Osteocyte (in vitro differentiated cells): ENCODE data around the gene SAMSN1. TPM values are rescaled to one million over a fixed set of nuclear protein-coding genes. Genes with fewer than 3 reads are reported as not detected.
"Not testable (repeated sequence)": the region's sequence is repeated elsewhere in the genome, so short reads cannot be mapped to it uniquely, and the experiment has no call there.

Experiments
- DNase-seq: peaks from one replicate; pipeline ENCODE4 v3.0.0; 2021; ENCODE audit warnings: mixed read lengths; ENCODE audit not compliant: unreplicated experiment; ENCODE audit errors: extremely low spot score
- H3K27ac Mint-ChIP-seq: one replicate; pipeline ENCODE4 v1.8.0; 2021; ENCODE audit warnings: mild to moderate bottlenecking, mixed read lengths; ENCODE audit not compliant: unreplicated experiment
- H3K27me3 Mint-ChIP-seq: one replicate; pipeline ENCODE4 v1.8.0; 2021; ENCODE audit warnings: mixed read lengths; ENCODE audit not compliant: unreplicated experiment
- H3K36me3 Mint-ChIP-seq: one replicate; pipeline ENCODE4 v1.8.0; 2021; ENCODE audit warnings: mixed read lengths; ENCODE audit not compliant: unreplicated experiment
- H3K4me1 Mint-ChIP-seq: one replicate; pipeline ENCODE4 v1.8.0; 2021; ENCODE audit warnings: mixed read lengths; ENCODE audit not compliant: unreplicated experiment
- H3K4me3 Mint-ChIP-seq: one replicate; pipeline ENCODE4 v1.8.0; 2021; ENCODE audit warnings: mild to moderate bottlenecking, moderate library complexity, mixed read lengths; ENCODE audit not compliant: unreplicated experiment
- H3K9me3 Mint-ChIP-seq: one replicate; pipeline ENCODE4 v1.8.0; 2021; ENCODE audit warnings: mixed read lengths; ENCODE audit not compliant: unreplicated experiment
- CTCF ChIP-seq: fragments of 200-600 bp; sonication (generic); IDR thresholded peaks from 2 replicates; pipeline ENCODE4 v1.5.0; 2021; ENCODE audit warnings: antibody characterized with exemption, mild to moderate bottlenecking, moderate library complexity
- total RNA-seq: library from RNA; stranded (reverse); gene quantifications from 2 replicates; pipeline ENCODE4 v1.2.1, GENCODE V29; 2021

Gene SAMSN1
- total RNA-seq, 1 donor from 2014 or later: not detected

GRCh38 chr21:14500873-14501272 lies 45.2 kb downstream of the SAMSN1 start:
- no peak for DNase-seq
- Mint-ChIP-seq H3K4me3 (no peak overlapping the region), H3K4me1 (no peaks in the 10 kb centered on the region), H3K36me3 (no peaks in the 10 kb centered on the region), H3K27me3 (no peaks in the 10 kb centered on the region), H3K9me3 (peaks cover 35% of the 10 kb centered on the region), H3K27ac (no peak overlapping the region)
- no peak for TF ChIP-seq CTCF

GRCh38 chr21:14499316-14499715 lies 46.8 kb downstream of the SAMSN1 start:
- no peak overlapping the region for H3K27ac Mint-ChIP-seq
- no peak for TF ChIP-seq CTCF
- peaks cover 23% of the 10 kb centered on the region for H3K9me3 Mint-ChIP-seq
- DNase-seq: no peak
- no peaks in the 10 kb centered on the region for H3K27me3 Mint-ChIP-seq
- no peak overlapping the region for H3K4me3 Mint-ChIP-seq
- no peaks in the 10 kb centered on the region for H3K4me1 Mint-ChIP-seq
- no peaks in the 10 kb centered on the region for H3K36me3 Mint-ChIP-seq

GRCh38 chr21:14497825-14498224 lies 48.3 kb downstream of the SAMSN1 start:
- Mint-ChIP-seq H3K27me3 (no peaks in the 10 kb centered on the region), H3K4me1 (no peaks in the 10 kb centered on the region), H3K36me3 (no peaks in the 10 kb centered on the region), H3K27ac (no peak overlapping the region), H3K9me3 (peaks cover 14% of the 10 kb centered on the region), H3K4me3 (no peak overlapping the region)
- TF ChIP-seq CTCF: no peak
- no peak for DNase-seq

GRCh38 chr21:14495075-14495474 lies 51.0 kb downstream of the SAMSN1 start:
- Mint-ChIP-seq H3K4me1 (no peaks in the 10 kb centered on the region), H3K36me3 (no peaks in the 10 kb centered on the region), H3K27me3 (no peaks in the 10 kb centered on the region), H3K9me3 (peaks cover 9% of the 10 kb centered on the region), H3K27ac (no peak overlapping the region), H3K4me3 (no peak overlapping the region)
- no peak for TF ChIP-seq CTCF
- no peak for DNase-seq

GRCh38 chr21:14494181-14494580 lies 51.9 kb downstream of the SAMSN1 start:
- not testable (repeated sequence) for H3K9me3 Mint-ChIP-seq, H3K36me3 Mint-ChIP-seq, H3K27ac Mint-ChIP-seq, H3K27me3 Mint-ChIP-seq, H3K4me3 Mint-ChIP-seq, H3K4me1 Mint-ChIP-seq, DNase-seq

GRCh38 chr21:14493731-14494130 lies 52.4 kb downstream of the SAMSN1 start:
- no peaks in the 10 kb centered on the region for H3K36me3 Mint-ChIP-seq
- no peaks in the 10 kb centered on the region for H3K4me1 Mint-ChIP-seq
- H3K27me3 Mint-ChIP-seq: no peaks in the 10 kb centered on the region
- peaks cover 7% of the 10 kb centered on the region for H3K9me3 Mint-ChIP-seq
- no peak for TF ChIP-seq CTCF
- H3K27ac Mint-ChIP-seq: no peak overlapping the region
- no peak overlapping the region for H3K4me3 Mint-ChIP-seq
- no peak for DNase-seq
